GM23248 (cell line): ENCODE results near the gene USP19.

Experiments used
- EZH2 ChIP-seq: fragments of 200-600 bp; sonication (generic); IDR thresholded peaks from 2 replicates; pipeline ENCODE4 v1.6.1; 2018; ENCODE audit warnings: antibody characterized with exemption, mild to moderate bottlenecking; ENCODE audit not compliant: insufficient read depth, poor library complexity, severe bottlenecking
- EZH2phosphoT487 ChIP-seq: fragments of 200-600 bp; sonication (generic); IDR thresholded peaks from 2 replicates; pipeline ENCODE4 v1.6.1; 2018; ENCODE audit warnings: antibody characterized with exemption, moderate library complexity, mild to moderate bottlenecking, low read depth; ENCODE audit not compliant: insufficient read depth

DNA sequence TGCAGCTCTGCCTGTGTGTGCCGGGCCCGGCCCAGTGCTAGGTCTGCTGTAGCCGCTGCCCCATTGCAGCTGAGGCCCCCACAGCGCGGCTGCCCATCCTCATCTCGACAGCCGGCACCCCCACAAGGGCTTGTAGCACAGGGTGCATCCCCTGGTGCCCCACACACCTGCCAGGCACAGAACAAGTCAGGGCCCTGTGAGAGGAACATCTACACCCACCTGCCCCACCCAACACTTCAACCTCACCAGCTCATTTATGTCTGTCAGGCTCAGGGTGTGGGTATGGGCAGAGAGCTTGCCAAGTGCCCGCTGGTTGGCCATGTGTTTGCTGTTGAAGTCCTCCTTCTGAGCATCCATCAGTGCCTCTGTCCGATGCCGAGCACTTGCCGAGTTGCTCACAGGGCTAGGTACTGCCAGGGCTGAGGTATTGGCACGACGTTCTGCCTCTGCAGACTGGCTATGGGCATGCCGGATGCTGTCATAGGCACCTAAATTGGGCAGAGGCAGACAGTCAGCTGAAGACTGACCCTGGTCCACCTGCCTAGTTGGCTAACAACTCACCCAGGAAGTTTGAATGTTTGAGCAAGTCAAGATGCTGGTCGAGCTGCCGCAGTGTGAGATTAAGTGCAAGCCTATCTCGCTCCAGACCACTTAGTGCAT lies 2.4 kb upstream of the USP19 start:
- TF ChIP-seq EZH2 (no peak), EZH2phosphoT487 (no peak)
